ENCODE data around the gene HEATR5A. TPM values are rescaled to one million over a fixed set of nuclear protein-coding genes. Genes with fewer than 3 reads are reported as not detected.
"Not testable (repeated sequence)": the region's sequence is repeated elsewhere in the genome, so short reads cannot be mapped to it uniquely, and the experiment has no call there.

The HEATR5A gene
- total RNA-seq, 4 donors from 2014 or later: 22.9 to 32.0 (median 25.8) TPM

- peaks cover 0 to 38% (median 6%) of the 10 kb centered on the region in 4 donors for H3K4me1 ChIP-seq
- H3K27ac ChIP-seq: no peak overlapping the region
- H3K36me3 ChIP-seq: no peaks in the 10 kb centered on the region
- TF ChIP-seq POLR2A (IDR thresholded peaks at IDR 0.05) (no peak), CTCF (IDR thresholded peaks at IDR 0.05) (no peak), EP300 (IDR thresholded peaks at IDR 0.05) (no peak)
- 91 to 96% methylated on average over 13 of the region's 13 CpGs for WGBS, 2 donors
- DNase-seq (ENCODE audit: low spot score in 2 of 2): no peak
- H3K4me3 ChIP-seq: no peak overlapping the region
- H3K9me3 ChIP-seq: peaks cover 0 to 6% (median 0%) of the 10 kb centered on the region in 4 donors
- H3K27me3 ChIP-seq: no peaks in the 10 kb centered on the region
Observed at GRCh38 chr14:31266437-31267331, 153.7 kb downstream of the HEATR5A start.

DNA sequence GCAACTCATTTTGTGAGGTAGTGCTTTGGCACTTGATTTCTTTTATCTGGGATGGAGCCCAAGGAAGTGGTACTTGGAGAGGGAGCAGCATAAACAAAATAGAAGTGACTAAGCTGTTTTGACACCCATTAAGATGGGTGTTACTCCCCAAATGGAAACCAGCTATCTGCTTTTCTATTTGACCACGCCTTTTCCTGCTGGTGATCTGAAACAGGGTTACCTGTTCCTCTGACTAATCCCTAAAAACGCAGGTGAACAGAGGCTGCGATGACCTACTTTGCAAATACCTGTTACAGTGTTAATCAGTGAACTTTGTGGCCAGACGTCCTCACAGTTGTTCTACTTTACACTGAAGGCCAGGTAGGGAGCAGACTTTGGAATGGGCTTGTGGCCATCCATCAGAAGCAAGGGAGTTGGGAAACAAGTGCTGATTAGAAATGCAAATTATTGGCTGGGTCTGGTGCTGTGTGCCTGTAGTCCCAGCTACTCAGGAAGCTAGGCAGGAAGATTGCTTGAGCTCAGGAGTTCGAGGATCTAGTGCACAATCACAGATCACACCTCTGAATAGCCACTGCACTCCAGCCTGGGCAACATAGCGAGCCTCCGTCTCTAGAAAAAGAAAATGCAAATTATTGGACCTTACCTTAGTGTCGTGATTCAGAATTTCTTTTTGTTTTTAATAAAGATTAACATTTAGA, 154.5 kb downstream of the HEATR5A start:
- Histone ChIP-seq H3K9me3 (peaks cover 0 to 6% (median 0%) of the 10 kb centered on the region in 4 donors), H3K36me3 (no peaks in the 10 kb centered on the region), H3K27ac (peak overlapping the region in 1 of 4 donors; percentile 58), H3K27me3 (no peaks in the 10 kb centered on the region), H3K4me3 (no peak overlapping the region), H3K4me1 (peaks cover 0 to 43% (median 6%) of the 10 kb centered on the region in 4 donors)
- 80 to 88% methylated on average over 8 of the region's 8 CpGs for WGBS, 2 donors
- TF ChIP-seq CTCF (IDR thresholded peaks at IDR 0.05) (no peak), EP300 (IDR thresholded peaks at IDR 0.05) (no peak), POLR2A (IDR thresholded peaks at IDR 0.05) (no peak)
- no peak for DNase-seq (ENCODE audit: low spot score in 2 of 2)

DNA sequence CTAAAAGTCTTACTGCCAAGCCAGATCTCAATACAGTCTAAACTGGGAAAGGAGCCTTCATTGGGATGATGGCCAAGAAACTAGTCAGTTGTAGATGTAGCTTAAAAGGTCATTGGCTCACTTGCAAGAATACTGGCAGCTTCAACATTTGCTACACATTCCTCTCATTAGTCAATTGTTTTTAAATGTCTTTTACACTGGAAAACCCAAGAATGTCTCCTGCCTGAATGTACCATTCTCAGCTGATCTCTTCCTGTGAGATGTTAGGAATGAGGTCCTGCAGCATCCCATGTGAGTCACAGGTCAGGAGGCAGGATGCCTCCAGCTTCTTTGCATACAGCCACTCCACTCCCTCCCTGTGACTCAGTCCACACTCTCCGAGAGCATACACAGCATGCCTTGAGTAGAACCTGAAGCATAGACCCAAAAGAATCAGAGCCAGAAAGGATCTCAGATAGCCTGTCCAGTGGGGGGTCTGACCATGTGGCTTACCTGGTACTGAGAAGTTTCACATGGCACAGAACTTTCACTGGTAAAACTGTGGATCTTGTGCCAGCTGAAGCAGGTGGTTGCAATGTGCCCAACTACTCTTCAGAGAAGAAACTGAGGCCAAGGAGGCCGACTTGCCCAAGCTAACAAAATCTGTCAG, 156.7 kb downstream of the HEATR5A start:
- WGBS, 2 donors: 47 to 53% methylated on average over 2 of the region's 2 CpGs
- H3K27me3 ChIP-seq: no peaks in the 10 kb centered on the region
- H3K4me3 ChIP-seq: no peak overlapping the region
- no peaks in the 10 kb centered on the region for H3K36me3 ChIP-seq
- H3K27ac ChIP-seq: peak overlapping the region in 2 of 4 donors; percentile 81 to 84
- H3K9me3 ChIP-seq: no peaks in the 10 kb centered on the region
- TF ChIP-seq EP300 (IDR thresholded peaks at IDR 0.05): peak in 1 of 2 donors; percentile 56
- TF ChIP-seq POLR2A (IDR thresholded peaks at IDR 0.05): no peak
- H3K4me1 ChIP-seq: peaks cover 0 to 43% (median 6%) of the 10 kb centered on the region in 4 donors
- DNase-seq (ENCODE audit: low spot score in 2 of 2): peak in 1 of 2 donors; percentile 68

DNA sequence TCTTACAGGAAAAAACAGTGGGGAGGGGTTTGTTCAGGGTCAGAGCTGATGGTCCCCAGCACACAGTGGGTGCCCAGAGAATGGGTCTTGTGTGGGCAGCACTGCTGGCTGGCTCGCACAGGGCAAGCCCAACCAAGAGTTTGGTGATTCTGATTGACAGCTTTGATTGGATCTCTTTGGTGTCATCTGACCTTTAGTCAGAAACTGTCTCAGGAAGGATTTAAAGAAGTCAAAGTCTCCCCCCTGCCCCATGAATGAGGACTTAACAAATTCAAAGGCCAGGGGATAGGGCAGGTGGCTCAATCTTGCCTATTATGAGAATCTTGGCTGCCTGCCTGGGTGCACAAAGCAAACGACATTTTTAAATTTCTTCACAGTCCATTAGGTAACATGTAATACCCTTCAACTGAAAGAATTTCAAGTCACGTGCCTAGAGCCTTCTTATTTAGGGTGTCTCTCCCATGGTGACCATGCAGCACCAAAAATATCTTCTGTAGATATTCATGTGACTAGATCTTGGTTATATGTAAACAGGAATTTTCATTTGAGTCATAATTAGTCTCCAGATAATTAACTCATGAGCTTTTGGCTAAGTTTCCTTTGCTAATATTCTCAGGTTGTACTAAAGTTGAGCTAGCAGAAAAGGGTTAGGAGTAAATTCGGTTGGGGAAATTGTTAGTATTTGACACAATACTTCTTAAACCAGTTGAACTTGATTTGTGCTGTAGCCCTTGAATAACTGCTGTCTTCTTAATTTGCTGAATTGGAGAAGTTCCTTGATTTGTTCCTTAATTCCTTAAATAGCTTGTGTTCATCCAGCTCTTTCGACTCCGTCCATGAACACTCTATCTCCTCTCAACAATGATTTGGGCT, 158.3 kb downstream of the HEATR5A start:
- TF ChIP-seq CTCF (IDR thresholded peaks at IDR 0.05) (no peak), EP300 (IDR thresholded peaks at IDR 0.05) (peak in 1 of 2 donors; percentile 64), POLR2A (IDR thresholded peaks at IDR 0.05) (no peak)
- DNase-seq (ENCODE audit: low spot score in 2 of 2): peak; percentile 22 to 83
- H3K4me1 ChIP-seq: peaks cover 0 to 43% (median 6%) of the 10 kb centered on the region in 4 donors
- H3K36me3 ChIP-seq: no peaks in the 10 kb centered on the region
- H3K27me3 ChIP-seq: no peaks in the 10 kb centered on the region
- H3K9me3 ChIP-seq: no peaks in the 10 kb centered on the region
- no peak overlapping the region for H3K4me3 ChIP-seq
- peak overlapping the region in 3 of 4 donors; percentile 60 to 84 (median 81) for H3K27ac ChIP-seq
- WGBS, 2 donors: 36 to 44% methylated on average over 6 of the region's 6 CpGs

GRCh38 chr14:31261523-31261858, 158.9 kb downstream of the HEATR5A start:
- no peak for DNase-seq (ENCODE audit: low spot score in 2 of 2)
- H3K36me3 ChIP-seq: no peaks in the 10 kb centered on the region
- TF ChIP-seq CTCF (IDR thresholded peaks at IDR 0.05) (no peak), POLR2A (IDR thresholded peaks at IDR 0.05) (no peak), EP300 (IDR thresholded peaks at IDR 0.05) (no peak)
- H3K4me1 ChIP-seq: peaks cover 0 to 43% (median 6%) of the 10 kb centered on the region in 4 donors
- H3K27me3 ChIP-seq: no peaks in the 10 kb centered on the region
- no peak overlapping the region for H3K4me3 ChIP-seq
- WGBS, 2 donors: 88 to 92% methylated on average over 3 of the region's 3 CpGs
- H3K27ac ChIP-seq: peak overlapping the region in 3 of 4 donors; percentile 60 to 84 (median 81)
- H3K9me3 ChIP-seq: no peaks in the 10 kb centered on the region

DNA sequence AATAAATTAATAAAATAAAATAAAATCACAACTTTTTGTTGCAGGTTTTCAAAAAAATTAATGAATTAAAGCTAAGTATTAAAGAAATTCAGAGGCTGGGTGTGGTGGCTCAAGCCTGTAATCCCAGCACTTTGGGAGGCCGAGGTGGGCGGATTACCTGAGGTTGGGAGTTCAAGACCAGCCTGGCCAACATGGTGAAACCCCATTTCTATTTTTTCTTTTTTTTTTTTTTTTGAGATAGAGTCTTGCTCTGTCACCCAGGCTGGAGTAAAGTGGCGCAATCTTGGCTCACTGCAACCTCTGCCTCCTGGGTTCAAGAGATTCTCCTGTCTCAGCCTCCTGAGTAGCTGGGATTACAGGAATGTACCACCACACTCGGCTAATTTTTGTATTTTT, 161.3 kb downstream of the HEATR5A start:
- H3K36me3 ChIP-seq; H3K4me3 ChIP-seq; H3K9me3 ChIP-seq; H3K27ac ChIP-seq; DNase-seq (ENCODE audit: low spot score in 2 of 2); H3K27me3 ChIP-seq: not testable (repeated sequence)
- WGBS, 2 donors: 90 to 92% methylated on average over 4 of the region's 4 CpGs
- peaks cover 0 to 27% (median 5%) of the 10 kb centered on the region in 4 donors for H3K4me1 ChIP-seq

Measured in tibial nerve (tissue), 4 donors.